Non-pigmented ciliary epithelial cell (primary cell): ENCODE measurements around the gene SLC2A10.
"Not testable (repeated sequence)": the region's sequence is repeated elsewhere in the genome, so short reads cannot be mapped to it uniquely, and the experiment has no call there.

ENCODE experiments used
- DNase-seq: peaks from one replicate; pipeline ENCODE4 v3.0.0-alpha.2; 2010; ENCODE audit warnings: low read depth

The SLC2A10 gene

GRCh38 chr20:46709459-46710152, at the start of gene SLC2A10:
TSS of gene SLC2A10 (plus strand) at chr20:46709649. CDS start at chr20:46709737, 88 bp downstream.
- no peak for DNase-seq

- no peak for DNase-seq
These were observed 49.0 kb upstream of the SLC2A10 start for GRCh38 chr20:46660487-46660886.

- DNase-seq: no peak
These were observed 47.8 kb upstream of the SLC2A10 start for GRCh38 chr20:46661659-46662058.

- no peak for DNase-seq
These were observed 45.9 kb upstream of the SLC2A10 start for GRCh38 chr20:46663531-46663930.

- DNase-seq: no peak
These were observed 43.8 kb upstream of the SLC2A10 start for GRCh38 chr20:46665602-46666001.

- DNase-seq: no peak
These were observed 43.1 kb upstream of the SLC2A10 start for GRCh38 chr20:46666306-46666705.

GRCh38 chr20:46666818-46667515, 42.5 kb upstream of the SLC2A10 start:
- DNase-seq: no peak

GRCh38 chr20:46670228-46670584, 39.2 kb upstream of the SLC2A10 start:
- no peak for DNase-seq

- no peak for DNase-seq
These were observed 38.6 kb upstream of the SLC2A10 start for GRCh38 chr20:46670585-46671584.

- no peak for DNase-seq
These were observed 37.4 kb upstream of the SLC2A10 start for GRCh38 chr20:46671866-46672542.

GRCh38 chr20:46672543-46673148, 36.8 kb upstream of the SLC2A10 start:
- DNase-seq: no peak

GRCh38 chr20:46673394-46674252, 35.8 kb upstream of the SLC2A10 start:
- DNase-seq: no peak

- DNase-seq: no peak
These were observed 35.0 kb upstream of the SLC2A10 start for GRCh38 chr20:46674253-46675083.

- not testable (repeated sequence) for DNase-seq
These were observed 32.7 kb upstream of the SLC2A10 start for GRCh38 chr20:46676649-46677316.

GRCh38 chr20:46677608-46678007, 31.8 kb upstream of the SLC2A10 start:
- no peak for DNase-seq

- no peak for DNase-seq
These were observed 30.9 kb upstream of the SLC2A10 start for GRCh38 chr20:46678516-46678915.

- no peak for DNase-seq
These were observed 28.8 kb upstream of the SLC2A10 start for GRCh38 chr20:46680684-46681031.

GRCh38 chr20:46681032-46681854, 28.2 kb upstream of the SLC2A10 start:
- no peak for DNase-seq
